ENCODE results near the gene DYNC1H1.

- TF ChIP-seq TEAD4 (CRISPR knock-in tag; IDR thresholded peaks at IDR 0.05) (no peak), ZNF121 (CRISPR knock-in tag; IDR thresholded peaks at IDR 0.05) (no peak), CTCF (IDR thresholded peaks at IDR 0.05) (no peak), ZNF512 (CRISPR knock-in tag; IDR thresholded peaks at IDR 0.05; ENCODE audit: borderline replicate concordance) (no peak), ZNF138 (CRISPR knock-in tag; conservative IDR thresholded peaks at IDR 0.05) (no peak), RELA (CRISPR knock-in tag; IDR thresholded peaks at IDR 0.05; ENCODE audit: borderline replicate concordance) (no peak), USF2 (CRISPR knock-in tag; IDR thresholded peaks at IDR 0.05) (no peak), ZNF232 (CRISPR knock-in tag; IDR thresholded peaks at IDR 0.05) (no peak), JUN (CRISPR knock-in tag; IDR thresholded peaks at IDR 0.05) (no peak)
These were observed 597 bp upstream of the DYNC1H1 start for GRCh38 chr14:101963656-101964296.
